ENCODE data around the gene NSG1.
"Not testable (repeated sequence)": the region's sequence is repeated elsewhere in the genome, so short reads cannot be mapped to it uniquely, and the experiment has no call there.

NSG1 gene

DNA sequence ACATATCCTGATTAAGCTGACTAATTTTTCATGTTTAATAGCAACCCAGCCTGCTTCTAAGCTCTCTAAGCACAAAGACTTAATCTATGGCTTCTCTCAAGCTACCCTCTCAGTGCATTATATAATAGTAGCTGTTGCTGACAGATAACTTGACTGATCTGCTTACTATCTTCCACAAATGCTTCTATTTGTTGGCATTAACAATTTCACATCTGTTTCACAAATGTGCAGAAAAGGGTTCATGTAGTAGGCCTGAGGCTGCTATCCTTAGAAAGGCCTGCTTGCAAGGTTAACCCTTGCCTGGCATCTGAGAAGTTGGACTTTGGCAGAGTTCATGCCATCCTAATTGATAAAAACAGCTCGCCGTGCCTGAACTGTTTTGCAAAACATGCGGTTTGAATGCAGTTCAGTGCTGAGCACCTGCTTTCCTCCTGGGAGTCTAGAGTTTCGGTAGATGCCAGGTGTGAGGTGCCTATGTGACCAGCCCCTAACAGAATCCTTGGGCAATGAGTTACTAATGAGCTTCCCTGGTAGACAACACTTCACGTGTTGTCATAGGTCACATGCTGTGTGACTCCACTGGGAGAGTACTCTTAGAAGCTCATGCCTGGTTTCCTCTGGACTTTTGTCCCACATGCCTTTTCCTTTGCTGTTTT lies 68.4 kb downstream of the NSG1 start:
- no peaks in the 10 kb centered on the region for H3K9me3 Mint-ChIP-seq
- no peak for ATAC-seq
- peaks cover 2% of the 10 kb centered on the region for H3K4me1 Mint-ChIP-seq
- no peak for DNase-seq
- H3K4me3 Mint-ChIP-seq: no peak overlapping the region
- H3K27me3 Mint-ChIP-seq: no peaks in the 10 kb centered on the region
- peak overlapping the region; percentile 19 to 52 for H3K27ac Mint-ChIP-seq

GRCh38 chr4:4456351-4456750 lies 69.4 kb downstream of the NSG1 start:
- Mint-ChIP-seq H3K27ac (no peak overlapping the region), H3K4me1 (peaks cover 8% of the 10 kb centered on the region), H3K9me3 (no peaks in the 10 kb centered on the region), H3K4me3 (no peak overlapping the region), H3K27me3 (no peaks in the 10 kb centered on the region)
- no peak for ATAC-seq
- no peak for DNase-seq

GRCh38 chr4:4456816-4457578 lies 70.1 kb downstream of the NSG1 start:
- Mint-ChIP-seq H3K27ac (no peak overlapping the region), H3K4me3 (no peak overlapping the region), H3K9me3 (no peaks in the 10 kb centered on the region), H3K27me3 (no peaks in the 10 kb centered on the region), H3K4me1 (peaks cover 14% of the 10 kb centered on the region)
- DNase-seq: no peak
- no peak for ATAC-seq

GRCh38 chr4:4457803-4458553 lies 71.1 kb downstream of the NSG1 start:
- peak overlapping the region in 1 of 2 donors; percentile 13 for H3K27ac Mint-ChIP-seq
- no peak for ATAC-seq
- H3K27me3 Mint-ChIP-seq: no peaks in the 10 kb centered on the region
- no peaks in the 10 kb centered on the region for H3K9me3 Mint-ChIP-seq
- peaks cover 19% of the 10 kb centered on the region for H3K4me1 Mint-ChIP-seq
- DNase-seq: no peak
- H3K4me3 Mint-ChIP-seq: no peak overlapping the region

- H3K4me3 Mint-ChIP-seq: no peak overlapping the region
- H3K9me3 Mint-ChIP-seq: no peaks in the 10 kb centered on the region
- H3K27ac Mint-ChIP-seq: peak overlapping the region in 1 of 2 donors; percentile 86
- H3K27me3 Mint-ChIP-seq: no peaks in the 10 kb centered on the region
- H3K4me1 Mint-ChIP-seq: peaks cover 19% of the 10 kb centered on the region
- ATAC-seq (no peak), DNase-seq (no peak)
These were observed 72.3 kb downstream of the NSG1 start for GRCh38 chr4:4459181-4459580.

- H3K27me3 Mint-ChIP-seq: no peaks in the 10 kb centered on the region
- H3K9me3 Mint-ChIP-seq: peaks cover 3 to 9% of the 10 kb centered on the region in 2 donors
- ATAC-seq: peak; percentile 79
- peaks cover 31% of the 10 kb centered on the region for H3K4me1 Mint-ChIP-seq
- no peak overlapping the region for H3K27ac Mint-ChIP-seq
- no peak overlapping the region for H3K4me3 Mint-ChIP-seq
- DNase-seq: peak in 1 of 2 donors; percentile 12
These were observed 73.9 kb downstream of the NSG1 start for GRCh38 chr4:4460759-4461158.

- ATAC-seq: no peak
- Mint-ChIP-seq H3K27ac (no peak overlapping the region), H3K27me3 (no peaks in the 10 kb centered on the region), H3K4me3 (no peak overlapping the region), H3K9me3 (peaks cover 7 to 13% of the 10 kb centered on the region in 2 donors), H3K4me1 (peaks cover 31% of the 10 kb centered on the region)
- no peak for DNase-seq
These were observed 74.3 kb downstream of the NSG1 start for GRCh38 chr4:4461178-4461577.

- no peaks in the 10 kb centered on the region for H3K27me3 Mint-ChIP-seq
- peak overlapping the region; percentile 6 to 23 for H3K4me3 Mint-ChIP-seq
- peaks cover 10 to 17% of the 10 kb centered on the region in 2 donors for H3K9me3 Mint-ChIP-seq
- H3K27ac Mint-ChIP-seq: peak overlapping the region in 1 of 2 donors; percentile 79
- peak; percentile 82 for ATAC-seq
- DNase-seq: peak in 1 of 2 donors; percentile 17
- peaks cover 31% of the 10 kb centered on the region for H3K4me1 Mint-ChIP-seq
These were observed 74.9 kb downstream of the NSG1 start for GRCh38 chr4:4461850-4462249.

DNA sequence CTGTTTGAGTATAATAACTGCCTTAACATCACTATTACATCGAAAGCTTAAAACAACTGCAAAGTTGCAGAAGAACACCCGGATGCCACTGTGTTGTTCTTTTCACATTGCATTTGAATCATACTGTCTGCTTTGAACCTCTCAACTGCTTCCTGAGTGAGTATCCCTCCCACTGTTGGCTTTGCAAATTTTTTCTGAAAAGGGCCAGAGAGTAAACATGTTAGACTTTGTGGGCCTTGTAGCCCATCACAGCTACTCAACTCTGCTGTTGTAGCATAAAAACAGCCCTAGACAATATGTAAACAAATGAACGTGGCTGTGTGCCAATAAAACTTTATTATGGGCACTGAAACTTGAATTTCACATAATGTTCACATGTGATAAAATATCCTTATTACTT lies 76.1 kb downstream of the NSG1 start:
- ATAC-seq: no peak
- no peak for DNase-seq
- peaks cover 31% of the 10 kb centered on the region for H3K4me1 Mint-ChIP-seq

GRCh38 chr4:4465238-4465637 lies 78.3 kb downstream of the NSG1 start:
- Mint-ChIP-seq H3K4me1 (peaks cover 30% of the 10 kb centered on the region), H3K9me3 (peaks cover 10 to 17% of the 10 kb centered on the region in 2 donors)
- not testable (repeated sequence) for H3K27me3 Mint-ChIP-seq, DNase-seq, ATAC-seq, H3K27ac Mint-ChIP-seq, H3K4me3 Mint-ChIP-seq

More for the DNA sequence above, 76.1 kb downstream of the NSG1 start:
- no peak overlapping the region for H3K4me3 Mint-ChIP-seq
- no peaks in the 10 kb centered on the region for H3K27me3 Mint-ChIP-seq
- H3K27ac Mint-ChIP-seq: no peak overlapping the region
- H3K9me3 Mint-ChIP-seq: peaks cover 10 to 17% of the 10 kb centered on the region in 2 donors
